K562 (cell line): ENCODE results near the gene PKLR. TPM values are rescaled to one million over a fixed set of nuclear protein-coding genes. Genes with fewer than 3 reads are reported as not detected.

ENCODE experiments used
- C11orf30 ChIP-seq: fragments of 450-650 bp; IDR thresholded peaks from 2 replicates; pipeline ENCODE4 v1.6.1; 2016; ENCODE audit warnings: low read depth, mild to moderate bottlenecking
- CAMTA2 ChIP-seq: fragments of 250-450 bp; sonication (Bioruptor Pico); conservative IDR thresholded peaks from 2 replicates; pipeline ENCODE4 v1.5.1; 2022
- DACH1 ChIP-seq: fragments of 450-650 bp; IDR thresholded peaks from 2 replicates; pipeline ENCODE4 v1.6.1; 2018; ENCODE audit not compliant: partially characterized antibody
- FOXA1 ChIP-seq: fragments of 450-650 bp; IDR thresholded peaks from 2 replicates; pipeline ENCODE4 v1.6.1; 2016; ENCODE audit warnings: mild to moderate bottlenecking, borderline replicate concordance
- FOXK1 ChIP-seq: sonication (generic); formaldehyde crosslinking; IDR thresholded peaks from 2 replicates; pipeline ENCODE4 v1.8.0; 2022; ENCODE audit warnings: missing genetic modification reagents, mild to moderate bottlenecking, borderline replicate concordance
- HOXB6 ChIP-seq: fragments of 250-450 bp; sonication (Bioruptor Pico); IDR thresholded peaks from 2 replicates; pipeline ENCODE4 v1.5.1; 2022; ENCODE audit warnings: mild to moderate bottlenecking, borderline replicate concordance
- NUFIP1 ChIP-seq: fragments of 450-650 bp; IDR thresholded peaks from 2 replicates; pipeline ENCODE4 v1.6.1; 2018; ENCODE audit not compliant: partially characterized antibody
- PKNOX1 ChIP-seq: fragments of 450-650 bp; IDR thresholded peaks from 2 replicates; pipeline ENCODE4 v1.6.1; 2016
- POLR2AphosphoS5 ChIP-seq: IDR thresholded peaks from 2 replicates; pipeline ENCODE4 v1.6.1; 2011; ENCODE audit warnings: mild to moderate bottlenecking, low read depth, low read length, moderate library complexity; ENCODE audit not compliant: control insufficient read depth, insufficient read depth
- PTTG1 ChIP-seq: fragments of 450-650 bp; IDR thresholded peaks from 2 replicates; pipeline ENCODE4 v1.6.1; 2016; ENCODE audit warnings: low read depth, mild to moderate bottlenecking, missing genetic modification characterization, missing compliant biosample characterization
- SMARCB1 ChIP-seq: IDR thresholded peaks from 2 replicates; pipeline ENCODE4 v1.6.1; 2011; ENCODE audit warnings: improper control_type of control experiment, low read depth; ENCODE audit not compliant: insufficient read length
- SP2 ChIP-seq: IDR thresholded peaks from 2 replicates; pipeline ENCODE4 v1.6.1; 2011; ENCODE audit warnings: mild to moderate bottlenecking, low read depth, low read length, moderate library complexity; ENCODE audit not compliant: poor library complexity, severe bottlenecking; ENCODE audit errors: extremely low read depth
- SRSF7 ChIP-seq: fragments of 200-400 bp; formaldehyde crosslinking; optimal IDR thresholded peaks from 2 replicates; pipeline ENCODE3; 2017; ENCODE audit warnings: mild to moderate bottlenecking, low read depth, low read length
- TCFL5 ChIP-seq: fragments of 250-450 bp; sonication (Bioruptor Pico); conservative IDR thresholded peaks from 2 replicates; pipeline ENCODE4 v1.6.1; 2021; ENCODE audit warnings: mild to moderate bottlenecking, moderate library complexity, matching md5 sums
- TEAD1 ChIP-seq, 2 experiments: fragments of 450-650 bp in 1 of 2; sonication (generic) in 1 of 2; formaldehyde crosslinking; IDR thresholded peaks; 2 replicates each; pipeline versions ENCODE4 v1.4.0 to v1.8.0; 2020 to 2022; ENCODE audit warnings: mild to moderate bottlenecking in 2 of 2, missing genetic modification reagents in 1 of 2
- ZC3H4 ChIP-seq: sonication (generic); formaldehyde crosslinking; IDR thresholded peaks from 2 replicates; pipeline ENCODE4 v1.9.0; 2021; ENCODE audit warnings: missing genetic modification reagents, borderline replicate concordance
- ZNF197 ChIP-seq: fragments of 200-800 bp; sonication (Bioruptor generic); IDR thresholded peaks from 2 replicates; pipeline ENCODE4 v1.6.1; 2016; ENCODE audit warnings: low read depth, missing genetic modification characterization, missing compliant biosample characterization
- polyA plus RNA-seq, 8 experiments: library from polyadenylated mRNA; depleted of rRNA in 4 of 8; stranded (reverse) in 5 of 8; unstranded in 3 of 8; fragments of >200 nt; fragmentation: Nextera tagmentation in 2 of 8; fragmentation: Illumina TruSeq in 1 of 8; extraction: Ambion mirVana in 2 of 8; extraction: Trizol in 1 of 8; gene quantifications; 2 replicates each; pipeline versions ENCODE4 v1.2.1 to v1.2.3, GENCODE V29; 2011 to 2014; ENCODE audit warnings: inconsistent platforms in 1 of 8, missing spikeins in 1 of 8
- total RNA-seq, 7 experiments: library from RNA; depleted of rRNA in 6 of 7; stranded (reverse); fragments of >200 nt in 6 of 7; fragmentation: Illumina TruSeq in 2 of 7; extraction: Trizol in 2 of 7; gene quantifications; 2 replicates each; pipeline versions ENCODE4 v1.2.1 to v1.2.3, GENCODE V29; 2011 to 2021; ENCODE audit warnings: low replicate concordance in 1 of 7
- TF ChIP-seq, protein P1 (sequence below): sonication (generic); formaldehyde crosslinking; IDR thresholded peaks from 2 replicates; pipeline ENCODE4 v1.8.0; 2022; ENCODE audit warnings: mild to moderate bottlenecking, missing genetic modification reagents, borderline replicate concordance
- TF ChIP-seq, protein P2 (sequence below), 3 experiments: fragments of 200-800 bp in 1 of 3; fragments of 250-450 bp in 1 of 3; fragments of 450-650 bp in 1 of 3; sonication (Bioruptor Pico) in 1 of 3; sonication (Bioruptor generic) in 1 of 3; formaldehyde crosslinking in 1 of 3; IDR thresholded peaks; 2 replicates each; pipeline versions ENCODE4 v1.6.1 to v1.8.0; 2016 to 2022; ENCODE audit warnings: mild to moderate bottlenecking in 2 of 3, missing genetic modification characterization in 2 of 3, missing compliant biosample characterization in 1 of 3, moderate library complexity in 1 of 3

Gene PKLR
- total and polyA plus RNA-seq, 9 of the 15 experiments (the other 6 are each of a cell fraction or from before 2014, with no cell fraction given) = 10.7 to 78.4 (median 38.2) TPM

- TF ChIP-seq, protein P1, sequence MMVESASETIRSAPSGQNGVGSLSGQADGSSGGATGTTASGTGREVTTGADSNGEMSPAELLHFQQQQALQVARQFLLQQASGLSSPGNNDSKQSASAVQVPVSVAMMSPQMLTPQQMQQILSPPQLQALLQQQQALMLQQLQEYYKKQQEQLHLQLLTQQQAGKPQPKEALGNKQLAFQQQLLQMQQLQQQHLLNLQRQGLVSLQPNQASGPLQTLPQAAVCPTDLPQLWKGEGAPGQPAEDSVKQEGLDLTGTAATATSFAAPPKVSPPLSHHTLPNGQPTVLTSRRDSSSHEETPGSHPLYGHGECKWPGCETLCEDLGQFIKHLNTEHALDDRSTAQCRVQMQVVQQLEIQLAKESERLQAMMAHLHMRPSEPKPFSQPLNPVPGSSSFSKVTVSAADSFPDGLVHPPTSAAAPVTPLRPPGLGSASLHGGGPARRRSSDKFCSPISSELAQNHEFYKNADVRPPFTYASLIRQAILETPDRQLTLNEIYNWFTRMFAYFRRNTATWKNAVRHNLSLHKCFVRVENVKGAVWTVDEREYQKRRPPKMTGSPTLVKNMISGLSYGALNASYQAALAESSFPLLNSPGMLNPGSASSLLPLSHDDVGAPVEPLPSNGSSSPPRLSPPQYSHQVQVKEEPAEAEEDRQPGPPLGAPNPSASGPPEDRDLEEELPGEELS (CRISPR knock-in tag) = no peak
- TF ChIP-seq DACH1 (no peak), PKNOX1 (0 out of 2 replicates have a peak, but pooled peaks have one; percentile 16), TEAD1 (CRISPR knock-in tag; IDR thresholded peaks at IDR 0.05) (peak; percentile 50 to 72; a peak in 3 of 4 replicates), CAMTA2 (CRISPR knock-in tag) (peak; percentile 97), FOXA1 (no peak), ZNF197 (CRISPR knock-in tag) (no peak), PTTG1 (tag) (no peak), POLR2AphosphoS5 (0 out of 2 replicates have a peak, but pooled peaks have one; percentile 51), ZC3H4 (CRISPR knock-in tag) (no peak), SRSF7 (no peak), HOXB6 (CRISPR knock-in tag) (peak; percentile 70; the same call in 1 of the 2 replicates), C11orf30 (peak; percentile 38), SMARCB1 (no peak), SP2 (no peak), TCFL5 (0 out of 2 replicates have a peak, but pooled peaks have one; percentile 32), NUFIP1 (no peak), FOXK1 (CRISPR knock-in tag) (no peak)
- TF ChIP-seq, protein P2, sequence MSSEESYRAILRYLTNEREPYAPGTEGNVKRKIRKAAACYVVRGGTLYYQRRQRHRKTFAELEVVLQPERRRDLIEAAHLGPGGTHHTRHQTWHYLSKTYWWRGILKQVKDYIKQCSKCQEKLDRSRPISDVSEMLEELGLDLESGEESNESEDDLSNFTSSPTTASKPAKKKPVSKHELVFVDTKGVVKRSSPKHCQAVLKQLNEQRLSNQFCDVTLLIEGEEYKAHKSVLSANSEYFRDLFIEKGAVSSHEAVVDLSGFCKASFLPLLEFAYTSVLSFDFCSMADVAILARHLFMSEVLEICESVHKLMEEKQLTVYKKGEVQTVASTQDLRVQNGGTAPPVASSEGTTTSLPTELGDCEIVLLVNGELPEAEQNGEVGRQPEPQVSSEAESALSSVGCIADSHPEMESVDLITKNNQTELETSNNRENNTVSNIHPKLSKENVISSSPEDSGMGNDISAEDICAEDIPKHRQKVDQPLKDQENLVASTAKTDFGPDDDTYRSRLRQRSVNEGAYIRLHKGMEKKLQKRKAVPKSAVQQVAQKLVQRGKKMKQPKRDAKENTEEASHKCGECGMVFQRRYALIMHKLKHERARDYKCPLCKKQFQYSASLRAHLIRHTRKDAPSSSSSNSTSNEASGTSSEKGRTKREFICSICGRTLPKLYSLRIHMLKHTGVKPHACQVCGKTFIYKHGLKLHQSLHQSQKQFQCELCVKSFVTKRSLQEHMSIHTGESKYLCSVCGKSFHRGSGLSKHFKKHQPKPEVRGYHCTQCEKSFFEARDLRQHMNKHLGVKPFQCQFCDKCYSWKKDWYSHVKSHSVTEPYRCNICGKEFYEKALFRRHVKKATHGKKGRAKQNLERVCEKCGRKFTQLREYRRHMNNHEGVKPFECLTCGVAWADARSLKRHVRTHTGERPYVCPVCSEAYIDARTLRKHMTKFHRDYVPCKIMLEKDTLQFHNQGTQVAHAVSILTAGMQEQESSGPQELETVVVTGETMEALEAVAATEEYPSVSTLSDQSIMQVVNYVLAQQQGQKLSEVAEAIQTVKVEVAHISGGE (CRISPR knock-in tag; IDR thresholded peaks at IDR 0.05) = peak in 1 of 3 experiments; percentile 63; a peak in 2 of 6 replicates
Observed at GRCh38 chr1:155261852-155262673, 39.2 kb downstream of the PKLR start, which contains the start of gene SCAMP3 (continued).
